NCI-H2029 treated with DMSO at 0.1 percent for 48 hours (cell line): Measurements from ENCODE around the gene TMEM101.
"Not testable (repeated sequence)": the region's sequence is repeated elsewhere in the genome, so short reads cannot be mapped to it uniquely, and the experiment has no call there.

ENCODE experiments used
- DNase-seq: peaks from one replicate; lab custom pipeline; 2025; lab: John Stamatoyannopoulos, UW

TMEM101 gene

GRCh38 chr17:43974382-43975266, 40.1 kb downstream of the TMEM101 start:
- DNase-seq = no peak

DNA sequence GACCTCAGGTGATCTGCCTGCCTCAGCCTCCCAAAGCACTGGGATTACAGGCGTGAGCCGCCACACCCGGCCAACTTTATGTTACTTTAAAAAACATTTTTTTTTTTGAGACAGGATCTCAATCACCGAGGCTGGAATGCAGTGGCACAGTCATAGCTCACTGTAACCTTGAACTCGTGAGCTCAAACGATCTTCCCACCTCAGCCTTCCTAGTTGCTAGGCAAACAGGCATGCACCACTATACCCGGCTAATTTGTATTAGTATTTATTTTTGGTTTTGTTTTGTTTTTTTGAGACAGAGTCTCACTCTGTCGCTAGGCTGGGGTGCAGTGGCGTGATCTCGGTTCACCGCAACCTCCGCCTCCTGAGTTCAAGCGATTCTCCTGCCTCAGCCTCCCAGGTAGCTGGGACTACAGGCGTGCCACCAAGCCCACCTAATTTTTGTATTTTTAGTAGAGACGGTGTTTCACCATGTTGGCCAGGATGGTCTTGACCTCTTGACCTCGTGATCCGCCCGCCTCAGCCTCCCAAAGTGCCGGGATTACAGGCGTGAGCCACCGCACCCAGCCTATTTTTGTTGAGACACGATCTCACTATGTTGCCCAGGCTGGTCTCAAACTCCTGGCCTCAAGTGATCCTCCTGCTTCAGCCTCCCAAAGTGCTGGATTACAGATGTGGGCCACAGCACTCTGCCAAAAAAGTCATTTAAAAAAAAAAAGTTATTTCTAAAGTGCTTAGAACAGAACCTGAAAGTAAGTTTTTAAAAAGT, 42.1 kb downstream of the TMEM101 start:
- DNase-seq = not testable (repeated sequence)

DNA sequence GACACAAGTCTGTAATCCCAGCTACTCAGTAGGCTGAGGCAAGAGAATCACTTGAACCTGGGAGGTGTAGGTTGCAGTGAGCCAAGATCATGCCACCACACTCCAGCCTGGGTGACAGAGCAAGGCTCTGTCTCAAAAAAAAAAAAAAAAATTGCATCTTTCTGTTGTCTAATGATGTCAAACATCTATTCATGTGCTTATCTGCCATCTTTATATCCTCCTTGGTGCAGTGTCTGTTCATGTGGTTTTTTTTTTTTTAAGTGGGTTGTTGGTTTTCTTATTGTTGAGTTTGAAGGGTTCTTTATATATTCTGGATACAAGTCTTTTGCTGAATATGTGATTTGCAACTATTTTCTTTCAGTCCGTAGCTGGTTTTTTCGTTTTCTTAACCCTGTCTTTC, 43.3 kb downstream of the TMEM101 start:
- DNase-seq = not testable (repeated sequence)

GRCh38 chr17:43970366-43970765, 44.4 kb downstream of the TMEM101 start:
- DNase-seq = no peak

- DNase-seq = no peak
These were observed 47.4 kb downstream of the TMEM101 start for GRCh38 chr17:43967251-43967875.

DNA sequence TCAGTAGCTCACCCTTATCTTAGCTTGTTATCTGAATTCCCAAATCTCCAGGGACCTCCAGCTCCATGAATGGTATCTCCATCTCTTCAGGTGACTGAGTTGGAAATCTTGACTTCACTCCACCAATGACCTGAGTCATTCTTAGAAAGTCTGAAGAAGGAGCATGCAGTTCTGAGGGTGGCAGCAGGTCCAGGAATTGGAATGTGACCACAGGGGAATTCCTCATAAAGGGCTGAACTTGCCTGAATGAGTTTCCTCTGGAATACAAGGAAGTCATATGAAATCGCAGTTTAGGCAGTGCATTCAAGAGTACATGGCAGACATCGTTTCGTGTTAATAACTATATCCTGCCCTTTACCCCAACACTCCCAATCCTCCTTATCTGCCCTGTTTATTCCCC, 48.5 kb downstream of the TMEM101 start:
- DNase-seq = no peak

DNA sequence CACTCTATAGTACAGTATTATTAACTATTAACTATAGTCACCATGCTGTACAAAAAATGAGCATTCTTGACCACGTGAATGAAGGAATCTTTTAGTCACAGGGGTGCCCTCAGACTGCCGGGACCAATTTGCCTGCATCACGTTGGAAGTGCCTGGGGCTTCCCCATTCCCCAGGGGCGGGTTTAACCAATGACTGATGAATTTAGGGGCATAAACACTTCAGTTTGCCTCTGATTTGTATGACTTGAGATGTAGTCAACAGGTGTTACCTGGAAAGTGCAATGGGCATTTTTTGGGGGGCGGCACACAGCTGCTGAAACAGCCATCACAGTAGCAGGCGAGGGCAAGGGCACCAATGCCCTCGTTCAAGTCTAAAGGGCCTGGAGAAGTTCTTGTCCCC, 52.3 kb downstream of the TMEM101 start:
- no peak for DNase-seq

GRCh38 chr17:43961954-43962353, 52.8 kb downstream of the TMEM101 start:
- DNase-seq = no peak

GRCh38 chr17:43961292-43961691, 53.5 kb downstream of the TMEM101 start:
- not testable (repeated sequence) for DNase-seq
